ENCODE data around the gene RACGAP1. TPM values are rescaled to one million over a fixed set of nuclear protein-coding genes. Genes with fewer than 3 reads are reported as not detected.

The RACGAP1 gene
- total RNA-seq, 1 experiment from 2014 or later, result 147 TPM

- ChIA-PET CTCF (interaction anchor here (0.6 kb wide), 1 partner anchor 69 kb away, joined by 5 read pairs; no protein-coding TSS in a partner anchor), POLR2A (no interaction called here)
- DNase-seq (ENCODE audit: low read depth, low spot score) (no peak), ATAC-seq (no peak)
- no peaks in the 10 kb centered on the region for H3K27me3 ChIP-seq (ENCODE audit: control insufficient read depth, insufficient read depth, low read length)
- no peaks in the 10 kb centered on the region for H3K9me3 ChIP-seq (ENCODE audit: control insufficient read depth, insufficient read depth, low read depth, low read length)
- in situ Hi-C loops (cut with HindIII; ENCODE audit: low pct_unique_long_range_greater_than_20kb, low sequenced_read_pairs) (no loop called here), intact Hi-C loops (cut with micrococcal nuclease; ENCODE audit: unreplicated experiment) (no loop called here)
- peak overlapping the region; percentile 19; the same call in 1 of the 2 replicates for H3K27ac ChIP-seq (ENCODE audit: low read length)
- H3K4me1 ChIP-seq (ENCODE audit: control insufficient read depth, insufficient read depth, low read length), result no peaks in the 10 kb centered on the region
- H3K4me3 ChIP-seq (ENCODE audit: low read depth in 2 of 2, low read length in 2 of 2), result no peak overlapping the region
- BruUV-seq (replicated peaks), result no TSS peak
- no peaks in the 10 kb centered on the region for H3K36me3 ChIP-seq (ENCODE audit: control insufficient read depth, insufficient read depth, low read length)
- no peak for TF ChIP-seq TCF7L2 (IDR thresholded peaks at IDR 0.05; ENCODE audit: low read depth, low read length)
- TF ChIP-seq, protein P1, sequence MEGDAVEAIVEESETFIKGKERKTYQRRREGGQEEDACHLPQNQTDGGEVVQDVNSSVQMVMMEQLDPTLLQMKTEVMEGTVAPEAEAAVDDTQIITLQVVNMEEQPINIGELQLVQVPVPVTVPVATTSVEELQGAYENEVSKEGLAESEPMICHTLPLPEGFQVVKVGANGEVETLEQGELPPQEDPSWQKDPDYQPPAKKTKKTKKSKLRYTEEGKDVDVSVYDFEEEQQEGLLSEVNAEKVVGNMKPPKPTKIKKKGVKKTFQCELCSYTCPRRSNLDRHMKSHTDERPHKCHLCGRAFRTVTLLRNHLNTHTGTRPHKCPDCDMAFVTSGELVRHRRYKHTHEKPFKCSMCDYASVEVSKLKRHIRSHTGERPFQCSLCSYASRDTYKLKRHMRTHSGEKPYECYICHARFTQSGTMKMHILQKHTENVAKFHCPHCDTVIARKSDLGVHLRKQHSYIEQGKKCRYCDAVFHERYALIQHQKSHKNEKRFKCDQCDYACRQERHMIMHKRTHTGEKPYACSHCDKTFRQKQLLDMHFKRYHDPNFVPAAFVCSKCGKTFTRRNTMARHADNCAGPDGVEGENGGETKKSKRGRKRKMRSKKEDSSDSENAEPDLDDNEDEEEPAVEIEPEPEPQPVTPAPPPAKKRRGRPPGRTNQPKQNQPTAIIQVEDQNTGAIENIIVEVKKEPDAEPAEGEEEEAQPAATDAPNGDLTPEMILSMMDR (IDR thresholded peaks at IDR 0.05), result no peak
- no peak for TF ChIP-seq SIN3A (IDR thresholded peaks at IDR 0.05; ENCODE audit: borderline replicate concordance, insufficient read depth, low read depth, low read length)
- no peak for TF ChIP-seq POLR2AphosphoS5 (IDR thresholded peaks at IDR 0.05; ENCODE audit: low read depth, low read length)
- TF ChIP-seq, protein P2, sequence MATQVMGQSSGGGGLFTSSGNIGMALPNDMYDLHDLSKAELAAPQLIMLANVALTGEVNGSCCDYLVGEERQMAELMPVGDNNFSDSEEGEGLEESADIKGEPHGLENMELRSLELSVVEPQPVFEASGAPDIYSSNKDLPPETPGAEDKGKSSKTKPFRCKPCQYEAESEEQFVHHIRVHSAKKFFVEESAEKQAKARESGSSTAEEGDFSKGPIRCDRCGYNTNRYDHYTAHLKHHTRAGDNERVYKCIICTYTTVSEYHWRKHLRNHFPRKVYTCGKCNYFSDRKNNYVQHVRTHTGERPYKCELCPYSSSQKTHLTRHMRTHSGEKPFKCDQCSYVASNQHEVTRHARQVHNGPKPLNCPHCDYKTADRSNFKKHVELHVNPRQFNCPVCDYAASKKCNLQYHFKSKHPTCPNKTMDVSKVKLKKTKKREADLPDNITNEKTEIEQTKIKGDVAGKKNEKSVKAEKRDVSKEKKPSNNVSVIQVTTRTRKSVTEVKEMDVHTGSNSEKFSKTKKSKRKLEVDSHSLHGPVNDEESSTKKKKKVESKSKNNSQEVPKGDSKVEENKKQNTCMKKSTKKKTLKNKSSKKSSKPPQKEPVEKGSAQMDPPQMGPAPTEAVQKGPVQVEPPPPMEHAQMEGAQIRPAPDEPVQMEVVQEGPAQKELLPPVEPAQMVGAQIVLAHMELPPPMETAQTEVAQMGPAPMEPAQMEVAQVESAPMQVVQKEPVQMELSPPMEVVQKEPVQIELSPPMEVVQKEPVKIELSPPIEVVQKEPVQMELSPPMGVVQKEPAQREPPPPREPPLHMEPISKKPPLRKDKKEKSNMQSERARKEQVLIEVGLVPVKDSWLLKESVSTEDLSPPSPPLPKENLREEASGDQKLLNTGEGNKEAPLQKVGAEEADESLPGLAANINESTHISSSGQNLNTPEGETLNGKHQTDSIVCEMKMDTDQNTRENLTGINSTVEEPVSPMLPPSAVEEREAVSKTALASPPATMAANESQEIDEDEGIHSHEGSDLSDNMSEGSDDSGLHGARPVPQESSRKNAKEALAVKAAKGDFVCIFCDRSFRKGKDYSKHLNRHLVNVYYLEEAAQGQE (IDR thresholded peaks at IDR 0.05; ENCODE audit: insufficient read depth in 1 of 2, low read depth in 2 of 2, low read length in 1 of 2), result no peak
Observed at GRCh38 chr12:49939707-49940106, 85.6 kb downstream of the RACGAP1 start.

- ATAC-seq, result no peak
- H3K36me3 ChIP-seq (ENCODE audit: control insufficient read depth, insufficient read depth, low read length), result no peaks in the 10 kb centered on the region
- CTCF ChIA-PET, result no interaction called here
- intact Hi-C loops (cut with micrococcal nuclease; ENCODE audit: unreplicated experiment) (no loop called here), in situ Hi-C loops (cut with HindIII; ENCODE audit: low pct_unique_long_range_greater_than_20kb, low sequenced_read_pairs) (no loop called here)
- H3K27me3 ChIP-seq (ENCODE audit: control insufficient read depth, insufficient read depth, low read length), result no peaks in the 10 kb centered on the region
- no peak for DNase-seq (ENCODE audit: low read depth, low spot score)
- peak overlapping the region; percentile 19; the same call in 1 of the 2 replicates for H3K27ac ChIP-seq (ENCODE audit: low read length)
- BruUV-seq (replicated peaks), result no TSS peak
- no peaks in the 10 kb centered on the region for H3K9me3 ChIP-seq (ENCODE audit: control insufficient read depth, insufficient read depth, low read depth, low read length)
- H3K4me1 ChIP-seq (ENCODE audit: control insufficient read depth, insufficient read depth, low read length), result no peaks in the 10 kb centered on the region
- no peak for TF ChIP-seq TCF7L2 (IDR thresholded peaks at IDR 0.05; ENCODE audit: low read depth, low read length)
- TF ChIP-seq, protein P2 (IDR thresholded peaks at IDR 0.05; ENCODE audit: insufficient read depth in 1 of 2, low read depth in 2 of 2, low read length in 1 of 2), result no peak
- no peak for TF ChIP-seq POLR2AphosphoS5 (IDR thresholded peaks at IDR 0.05; ENCODE audit: low read depth, low read length)
- TF ChIP-seq, protein P1 (IDR thresholded peaks at IDR 0.05), result no peak
- TF ChIP-seq SIN3A (IDR thresholded peaks at IDR 0.05; ENCODE audit: borderline replicate concordance, insufficient read depth, low read depth, low read length), result no peak
- POLR2A ChIA-PET, result no interaction called here
- no peak overlapping the region for H3K4me3 ChIP-seq (ENCODE audit: low read depth in 2 of 2, low read length in 2 of 2)
Observed at GRCh38 chr12:49939307-49939706, 86.0 kb downstream of the RACGAP1 start.
